ENCODE results near the gene CACNA1B. TPM values are rescaled to one million over a fixed set of nuclear protein-coding genes. Genes with fewer than 3 reads are reported as not detected.
"Not testable (repeated sequence)": the region's sequence is repeated elsewhere in the genome, so short reads cannot be mapped to it uniquely, and the experiment has no call there.

CACNA1B gene
- total RNA-seq, 1 donor from 2014 or later = 0.19 TPM

- peaks cover 38% of the 10 kb centered on the region for H3K27me3 ChIP-seq (ENCODE audit: low read depth)
- DNase-seq = no peak
- H3K27ac ChIP-seq (replicated peaks) = no peak overlapping the region
- no peaks in the 10 kb centered on the region for H3K4me1 ChIP-seq
- H3K36me3 ChIP-seq = no peaks in the 10 kb centered on the region
- H3K4me3 ChIP-seq = no peak overlapping the region
- no peaks in the 10 kb centered on the region for H3K9me3 ChIP-seq (replicated peaks)
- no peak for TF ChIP-seq CTCF (IDR thresholded peaks at IDR 0.05; ENCODE audit: borderline replicate concordance)
- intact Hi-C loops (cut with micrococcal nuclease) = no loop called here
These were observed 245.5 kb downstream of the CACNA1B start for GRCh38 chr9:138123086-138123485.

GRCh38 chr9:138126090-138126857, 248.7 kb downstream of the CACNA1B start:
- H3K27me3 ChIP-seq (ENCODE audit: low read depth); H3K4me1 ChIP-seq; DNase-seq; H3K36me3 ChIP-seq; intact Hi-C loops (cut with micrococcal nuclease); H3K4me3 ChIP-seq; H3K9me3 ChIP-seq (replicated peaks); H3K27ac ChIP-seq (replicated peaks): not testable (repeated sequence)

GRCh38 chr9:138126858-138127584, 249.4 kb downstream of the CACNA1B start:
- H3K9me3 ChIP-seq (replicated peaks); H3K4me3 ChIP-seq; H3K27me3 ChIP-seq (ENCODE audit: low read depth); DNase-seq; H3K4me1 ChIP-seq; H3K27ac ChIP-seq (replicated peaks); intact Hi-C loops (cut with micrococcal nuclease); H3K36me3 ChIP-seq: not testable (repeated sequence)

GRCh38 chr9:138128027-138128426, 250.4 kb downstream of the CACNA1B start:
- DNase-seq; H3K4me3 ChIP-seq; intact Hi-C loops (cut with micrococcal nuclease); H3K4me1 ChIP-seq; H3K36me3 ChIP-seq; H3K9me3 ChIP-seq (replicated peaks); H3K27me3 ChIP-seq (ENCODE audit: low read depth); H3K27ac ChIP-seq (replicated peaks): not testable (repeated sequence)

- H3K4me1 ChIP-seq; H3K36me3 ChIP-seq; H3K9me3 ChIP-seq (replicated peaks); H3K27ac ChIP-seq (replicated peaks); H3K4me3 ChIP-seq; intact Hi-C loops (cut with micrococcal nuclease); DNase-seq; H3K27me3 ChIP-seq (ENCODE audit: low read depth): not testable (repeated sequence)
These were observed 251.7 kb downstream of the CACNA1B start for GRCh38 chr9:138129318-138129717.

- intact Hi-C loops (cut with micrococcal nuclease); H3K36me3 ChIP-seq; H3K4me1 ChIP-seq; H3K9me3 ChIP-seq (replicated peaks); DNase-seq; H3K27me3 ChIP-seq (ENCODE audit: low read depth); H3K4me3 ChIP-seq; H3K27ac ChIP-seq (replicated peaks): not testable (repeated sequence)
These were observed 255.5 kb downstream of the CACNA1B start for GRCh38 chr9:138132946-138133705.

- H3K36me3 ChIP-seq; DNase-seq; H3K27me3 ChIP-seq (ENCODE audit: low read depth); intact Hi-C loops (cut with micrococcal nuclease); H3K9me3 ChIP-seq (replicated peaks); H3K4me1 ChIP-seq; H3K27ac ChIP-seq (replicated peaks); H3K4me3 ChIP-seq: not testable (repeated sequence)
These were observed 257.0 kb downstream of the CACNA1B start for GRCh38 chr9:138134581-138134980.

- H3K27me3 ChIP-seq (ENCODE audit: low read depth); H3K36me3 ChIP-seq; intact Hi-C loops (cut with micrococcal nuclease); H3K27ac ChIP-seq (replicated peaks); H3K9me3 ChIP-seq (replicated peaks); DNase-seq; H3K4me3 ChIP-seq; H3K4me1 ChIP-seq: not testable (repeated sequence)
These were observed 261.5 kb downstream of the CACNA1B start for GRCh38 chr9:138139096-138139495.

- H3K9me3 ChIP-seq (replicated peaks); H3K4me3 ChIP-seq; intact Hi-C loops (cut with micrococcal nuclease); H3K27ac ChIP-seq (replicated peaks); H3K4me1 ChIP-seq; H3K27me3 ChIP-seq (ENCODE audit: low read depth); H3K36me3 ChIP-seq; DNase-seq: not testable (repeated sequence)
These were observed 263.4 kb downstream of the CACNA1B start for GRCh38 chr9:138140980-138141379.

GRCh38 chr9:138142528-138143244, 265.1 kb downstream of the CACNA1B start:
- H3K27ac ChIP-seq (replicated peaks); H3K27me3 ChIP-seq (ENCODE audit: low read depth); H3K4me3 ChIP-seq; H3K9me3 ChIP-seq (replicated peaks); intact Hi-C loops (cut with micrococcal nuclease); DNase-seq; H3K36me3 ChIP-seq; H3K4me1 ChIP-seq: not testable (repeated sequence)

- DNase-seq; intact Hi-C loops (cut with micrococcal nuclease); H3K9me3 ChIP-seq (replicated peaks); H3K4me3 ChIP-seq; H3K27ac ChIP-seq (replicated peaks); H3K4me1 ChIP-seq; H3K36me3 ChIP-seq: not testable (repeated sequence)
- peaks cover 12% of the 10 kb centered on the region for H3K27me3 ChIP-seq (ENCODE audit: low read depth)
These were observed 265.9 kb downstream of the CACNA1B start for GRCh38 chr9:138143491-138143890.

- H3K36me3 ChIP-seq; H3K27ac ChIP-seq (replicated peaks); H3K9me3 ChIP-seq (replicated peaks); intact Hi-C loops (cut with micrococcal nuclease); H3K4me3 ChIP-seq; H3K4me1 ChIP-seq: not testable (repeated sequence)
- DNase-seq = peak; percentile 21
- peaks cover 45% of the 10 kb centered on the region for H3K27me3 ChIP-seq (ENCODE audit: low read depth)
These were observed 270.0 kb downstream of the CACNA1B start for GRCh38 chr9:138147556-138147955.

All from left ventricle myocardium inferior (tissue), 1 donor.